22Rv1 (cell line): ENCODE results near the gene EFS.

Experiments used
- H3K27ac ChIP-seq: fragments of 450-650 bp; 2 replicates; pipeline ENCODE4 v1.5.1; 2017
- ZFX ChIP-seq: fragments of 450-650 bp; IDR thresholded peaks from 2 replicates; pipeline ENCODE4 v1.6.1; 2017; ENCODE audit warnings: antibody characterized with exemption, borderline replicate concordance
- TF ChIP-seq, protein P1 (sequence below): fragments of 450-650 bp; IDR thresholded peaks from 2 replicates; pipeline ENCODE4 v1.5.1; 2017; ENCODE audit warnings: mild to moderate bottlenecking

The EFS gene

DNA sequence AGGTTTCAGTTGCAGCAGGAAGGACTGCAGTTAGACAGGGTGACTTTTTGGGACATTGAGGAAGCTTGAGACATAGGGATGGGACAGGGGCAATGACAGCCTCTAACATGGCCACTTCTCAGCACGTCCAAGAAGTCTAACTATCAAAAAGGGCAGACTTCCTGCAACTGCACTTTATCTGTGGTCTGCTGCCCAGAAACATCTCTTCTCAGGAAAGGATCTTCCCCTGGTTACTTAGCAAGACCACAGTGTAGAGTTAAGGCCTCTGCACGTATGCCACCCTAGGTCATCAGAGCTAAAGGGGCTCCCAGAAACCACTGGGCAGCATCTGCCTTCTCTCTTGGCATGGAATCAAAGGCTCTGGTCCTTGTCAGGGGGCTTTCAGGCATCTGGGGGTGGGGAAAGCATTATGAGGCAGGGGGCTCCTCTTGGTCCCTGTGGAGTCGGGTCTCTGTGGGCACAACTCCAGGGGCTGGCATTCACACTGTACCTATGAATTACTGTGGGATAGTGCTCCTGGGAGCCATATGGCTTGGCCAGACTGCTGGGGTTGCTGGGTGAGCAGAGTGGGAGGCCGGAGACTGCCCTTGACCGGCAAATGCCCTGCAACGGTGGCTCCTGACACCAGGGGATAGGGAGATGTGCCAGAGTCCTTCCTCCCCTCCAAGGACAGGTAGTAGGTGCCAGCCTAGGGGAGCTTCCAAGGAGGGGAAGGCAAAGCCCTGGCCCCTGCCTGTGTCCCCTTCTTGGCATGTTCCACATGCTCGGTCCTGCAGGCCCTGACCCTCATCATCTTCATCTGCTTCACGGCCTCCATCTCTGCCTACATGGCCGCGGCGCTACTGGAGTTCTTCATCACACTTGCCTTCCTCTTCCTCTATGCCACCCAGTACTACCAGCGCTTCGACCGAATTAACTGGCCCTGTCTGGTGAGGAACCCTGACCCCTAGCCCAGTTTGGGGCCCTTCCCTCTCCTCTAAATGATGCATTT lies 12.9 kb upstream of the EFS start:
- no peak for TF ChIP-seq ZFX
- TF ChIP-seq, protein P1, sequence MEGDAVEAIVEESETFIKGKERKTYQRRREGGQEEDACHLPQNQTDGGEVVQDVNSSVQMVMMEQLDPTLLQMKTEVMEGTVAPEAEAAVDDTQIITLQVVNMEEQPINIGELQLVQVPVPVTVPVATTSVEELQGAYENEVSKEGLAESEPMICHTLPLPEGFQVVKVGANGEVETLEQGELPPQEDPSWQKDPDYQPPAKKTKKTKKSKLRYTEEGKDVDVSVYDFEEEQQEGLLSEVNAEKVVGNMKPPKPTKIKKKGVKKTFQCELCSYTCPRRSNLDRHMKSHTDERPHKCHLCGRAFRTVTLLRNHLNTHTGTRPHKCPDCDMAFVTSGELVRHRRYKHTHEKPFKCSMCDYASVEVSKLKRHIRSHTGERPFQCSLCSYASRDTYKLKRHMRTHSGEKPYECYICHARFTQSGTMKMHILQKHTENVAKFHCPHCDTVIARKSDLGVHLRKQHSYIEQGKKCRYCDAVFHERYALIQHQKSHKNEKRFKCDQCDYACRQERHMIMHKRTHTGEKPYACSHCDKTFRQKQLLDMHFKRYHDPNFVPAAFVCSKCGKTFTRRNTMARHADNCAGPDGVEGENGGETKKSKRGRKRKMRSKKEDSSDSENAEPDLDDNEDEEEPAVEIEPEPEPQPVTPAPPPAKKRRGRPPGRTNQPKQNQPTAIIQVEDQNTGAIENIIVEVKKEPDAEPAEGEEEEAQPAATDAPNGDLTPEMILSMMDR: no peak
- no peak overlapping the region for H3K27ac ChIP-seq

DNA sequence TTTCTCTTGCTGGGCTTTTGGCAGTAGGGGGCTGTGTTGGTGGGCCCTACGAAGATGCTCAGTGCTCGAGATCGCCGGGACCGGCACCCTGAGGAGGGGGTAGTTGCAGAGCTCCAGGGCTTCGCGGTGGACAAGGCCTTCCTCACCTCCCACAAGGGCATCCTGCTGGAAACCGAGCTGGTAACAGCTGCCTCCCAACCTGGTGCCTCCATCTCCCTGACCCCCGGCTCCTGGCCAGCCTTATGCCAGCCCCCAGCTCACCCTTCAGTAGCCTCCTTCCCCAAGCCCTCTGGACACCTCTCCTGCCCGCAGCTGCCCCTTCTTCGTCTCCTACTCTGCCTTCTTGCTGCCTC lies 12.2 kb upstream of the EFS start:
- TF ChIP-seq, protein P1: no peak
- TF ChIP-seq ZFX: no peak
- no peak overlapping the region for H3K27ac ChIP-seq

GRCh38 chr14:23376482-23377197 lies 11.7 kb upstream of the EFS start, which contains the start of gene CMTM5:
Gene CMTM5, plus strand, starts transcription at chr14:23377046. Its CDS starts 206 bp downstream, at chr14:23377252.
- no peak for TF ChIP-seq ZFX
- TF ChIP-seq, protein P1: no peak
- H3K27ac ChIP-seq: no peak within 1 kb of the TSS

GRCh38 chr14:23375527-23376251 lies 10.7 kb upstream of the EFS start:
- TF ChIP-seq ZFX: no peak
- TF ChIP-seq, protein P1: no peak
- H3K27ac ChIP-seq: no peak overlapping the region

DNA sequence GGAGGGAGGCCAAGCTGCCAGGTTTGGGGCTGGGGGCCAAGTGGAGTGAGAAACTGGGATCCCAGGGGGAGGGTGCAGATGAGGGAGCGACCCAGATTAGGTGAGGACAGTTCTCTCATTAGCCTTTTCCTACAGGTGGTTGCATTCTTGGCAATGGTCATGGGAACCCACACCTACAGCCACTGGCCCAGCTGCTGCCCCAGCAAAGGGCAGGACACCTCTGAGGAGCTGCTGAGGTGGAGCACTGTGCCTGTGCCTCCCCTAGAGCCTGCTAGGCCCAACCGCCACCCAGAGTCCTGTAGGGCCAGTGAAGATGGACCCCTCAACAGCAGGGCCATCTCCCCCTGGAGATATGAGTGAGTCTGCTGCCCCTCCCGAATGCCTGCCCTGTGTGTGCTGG lies 8.1 kb upstream of the EFS start:
- no peak overlapping the region for H3K27ac ChIP-seq
- TF ChIP-seq, protein P1: no peak
- TF ChIP-seq ZFX: no peak

DNA sequence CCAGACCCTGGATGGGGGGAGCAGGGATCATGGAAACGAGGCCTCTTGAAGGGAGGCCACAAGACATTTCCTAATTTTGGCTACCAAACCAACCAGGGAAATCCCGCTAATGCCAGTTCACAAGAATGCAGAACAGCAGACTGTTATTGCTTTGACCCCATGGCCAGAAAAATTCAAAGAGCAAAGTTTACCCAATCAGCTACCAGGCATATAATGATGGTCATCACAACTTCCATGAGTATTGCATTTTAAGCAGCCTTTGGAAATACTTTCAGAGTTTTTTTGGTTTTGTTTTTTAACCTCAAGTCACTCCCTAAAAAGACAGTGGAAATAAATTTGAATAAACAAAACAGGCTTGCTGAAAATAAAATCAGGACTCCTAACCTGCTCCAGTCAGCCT lies 7.5 kb upstream of the EFS start, which contains the start of gene IL25:
TSS of gene IL25 (plus strand) at position 301 of the 400 bp plus-strand sequence.
- TF ChIP-seq, protein P1: no peak
- TF ChIP-seq ZFX: no peak
- H3K27ac ChIP-seq: no peak within 1 kb of the TSS
